ENCODE data around the gene KAZN.

Gene KAZN

GRCh38 chr1:15160626-15161025 lies 562.1 kb downstream of the KAZN start:
- Histone ChIP-seq H3K9me3 (replicated peaks; ENCODE audit: insufficient read depth, low read length) (no peaks in the 10 kb centered on the region), H3K27ac (ENCODE audit: low read length) (peak overlapping the region; percentile 8; the same call in 1 of the 2 replicates), H3K4me1 (ENCODE audit: low read length) (peaks cover 26% of the 10 kb centered on the region), H3K9ac (ENCODE audit: low read length) (no peak overlapping the region), H3K36me3 (replicated peaks; ENCODE audit: insufficient read depth, low read length) (no peaks in the 10 kb centered on the region), H3K9me2 (replicated peaks; ENCODE audit: insufficient read depth, low read length) (no peaks in the 10 kb centered on the region), H3K27me3 (replicated peaks; ENCODE audit: insufficient read depth, low read length) (no peaks in the 10 kb centered on the region), H3K79me2 (ENCODE audit: low read length) (peaks cover 51% of the 10 kb centered on the region), H3K4me3 (ENCODE audit: low read length) (no peak overlapping the region), H3F3A (ENCODE audit: insufficient read depth, low read length) (peaks cover 15% of the 10 kb centered on the region; the same call in 1 of the 2 replicates), H3K4me2 (ENCODE audit: low read depth, low read length) (peak overlapping the region; percentile 10; the same call in 1 of the 2 replicates), H2AFZ (ENCODE audit: low read length) (no peak overlapping the region), H4K20me1 (ENCODE audit: insufficient read depth, low read length) (no peaks in the 10 kb centered on the region)
- TF ChIP-seq CTCF (IDR thresholded peaks at IDR 0.05; ENCODE audit: low read length), result no peak
- TF ChIP-seq EZH2 (optimal IDR thresholded peaks at IDR 0.05; ENCODE audit: low read depth, low read length), result no peak
- TF ChIP-seq EZH2phosphoT487 (IDR thresholded peaks at IDR 0.05; ENCODE audit: low read length), result no peak
- no peak for DNase-seq

- Histone ChIP-seq H3K36me3 (replicated peaks; ENCODE audit: insufficient read depth, low read length) (no peaks in the 10 kb centered on the region), H3K27me3 (replicated peaks; ENCODE audit: insufficient read depth, low read length) (no peaks in the 10 kb centered on the region), H4K20me1 (ENCODE audit: insufficient read depth, low read length) (no peaks in the 10 kb centered on the region), H2AFZ (ENCODE audit: low read length) (no peak overlapping the region), H3F3A (ENCODE audit: insufficient read depth, low read length) (no peaks in the 10 kb centered on the region), H3K9me3 (replicated peaks; ENCODE audit: insufficient read depth, low read length) (no peaks in the 10 kb centered on the region), H3K4me2 (ENCODE audit: low read depth, low read length) (no peak overlapping the region), H3K4me1 (ENCODE audit: low read length) (peaks cover 6% of the 10 kb centered on the region), H3K27ac (ENCODE audit: low read length) (no peak overlapping the region), H3K79me2 (ENCODE audit: low read length) (peaks cover 36% of the 10 kb centered on the region), H3K9ac (ENCODE audit: low read length) (no peak overlapping the region), H3K4me3 (ENCODE audit: low read length) (no peak overlapping the region), H3K9me2 (replicated peaks; ENCODE audit: insufficient read depth, low read length) (no peaks in the 10 kb centered on the region)
- TF ChIP-seq EZH2phosphoT487 (IDR thresholded peaks at IDR 0.05; ENCODE audit: low read length) (no peak), EZH2 (optimal IDR thresholded peaks at IDR 0.05; ENCODE audit: low read depth, low read length) (no peak)
- DNase-seq, result no peak
Measured at GRCh38 chr1:15167386-15167785, 568.9 kb downstream of the KAZN start.

Measured in MM.1S (cell line).